ENCODE measurements around the gene SPEF1. TPM values are rescaled to one million over a fixed set of nuclear protein-coding genes. Genes with fewer than 3 reads are reported as not detected.
A peak's percentile ranks its signal among the peaks of the same experiment; 100 is the strongest.

The SPEF1 gene
- total RNA-seq, 4 donors from 2014 or later = 0.19 TPM; not detected in 3

DNA sequence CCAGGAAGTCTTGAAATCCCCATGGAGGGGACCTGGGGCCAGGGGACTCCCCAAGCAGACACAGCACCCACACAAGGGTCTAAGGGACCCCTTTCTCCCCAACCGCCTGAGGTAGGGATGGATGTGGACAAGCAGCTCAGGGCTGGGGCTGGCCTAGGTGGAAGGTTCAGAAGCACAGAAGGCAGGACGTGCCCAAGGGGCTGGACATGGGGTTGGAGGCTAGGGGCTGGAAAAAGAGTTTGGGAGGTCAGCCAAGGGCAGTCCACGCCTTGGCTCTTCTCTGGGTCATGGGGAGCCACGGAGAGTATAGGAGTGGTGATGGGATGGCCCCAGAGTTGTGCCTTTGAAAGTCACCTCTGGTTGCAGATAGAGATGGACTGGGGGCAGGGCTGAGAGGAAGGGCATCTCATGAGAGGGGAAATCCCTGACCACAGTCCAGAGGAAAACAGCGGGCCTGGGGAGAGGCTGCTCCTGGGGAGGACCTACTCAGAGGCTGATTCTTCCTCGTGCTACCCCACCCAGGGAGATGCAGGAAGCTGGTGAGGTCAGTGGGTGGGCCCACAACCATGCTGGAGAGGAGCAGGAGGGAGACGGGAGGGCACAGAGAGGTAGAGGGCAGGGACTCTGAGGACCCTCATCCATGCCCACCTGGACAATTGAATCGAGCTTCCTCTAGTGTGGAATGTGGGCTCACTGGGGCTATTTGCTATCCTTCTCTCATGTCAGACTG is 51.3 kb downstream of the SPEF1 start:
- peaks cover 15 to 53% (median 17%) of the 10 kb centered on the region in 3 donors for H3K4me1 ChIP-seq
- no peaks in the 10 kb centered on the region for H3K9me3 ChIP-seq
- H3K27ac ChIP-seq = peak overlapping the region in 1 of 4 donors; percentile 21
- H3K27me3 ChIP-seq = peaks cover 0 to 62% (median 2%) of the 10 kb centered on the region in 4 donors
- 66 to 74% methylated on average over 6 to 7 of the region's 8 CpGs for WGBS, 2 donors
- intact Hi-C loops (cut with DNase I) = no loop called here
- no peak for TF ChIP-seq POLR2A (IDR thresholded peaks at IDR 0.05)
- no peak for TF ChIP-seq CTCF (IDR thresholded peaks at IDR 0.05)
- H3K36me3 ChIP-seq = no peaks in the 10 kb centered on the region
- no peak overlapping the region for H3K4me3 ChIP-seq
- DNase-seq = no peak

DNA sequence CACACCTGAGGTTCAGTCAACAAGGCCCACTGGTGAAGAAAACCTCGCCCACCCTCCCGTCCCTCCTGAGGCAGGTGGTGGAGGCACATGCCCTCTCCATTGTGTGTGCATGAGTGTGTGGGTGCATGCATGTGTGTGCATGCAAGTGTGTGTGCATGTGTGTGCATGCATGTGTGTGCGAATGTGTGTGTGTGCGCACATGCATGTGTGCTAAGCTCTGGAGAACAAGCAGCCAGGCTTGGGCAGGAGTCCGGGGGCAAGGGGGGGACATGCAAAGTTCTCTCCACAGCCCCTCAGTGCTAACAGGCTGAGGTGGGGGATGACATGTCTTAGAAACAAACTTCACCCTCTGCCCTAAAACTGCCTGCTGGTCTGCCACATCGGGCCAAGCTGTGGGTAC is 51.9 kb downstream of the SPEF1 start:
- WGBS, 2 donors = 57 to 72% methylated on average over 3 to 5 of the region's 6 CpGs
- H3K36me3 ChIP-seq = no peaks in the 10 kb centered on the region
- no peak overlapping the region for H3K4me3 ChIP-seq
- H3K27ac ChIP-seq = peak overlapping the region in 1 of 4 donors; percentile 2
- TF ChIP-seq CTCF (IDR thresholded peaks at IDR 0.05) = no peak
- no peak for TF ChIP-seq POLR2A (IDR thresholded peaks at IDR 0.05)
- intact Hi-C loops (cut with DNase I) = no loop called here
- peaks cover 0 to 62% (median 2%) of the 10 kb centered on the region in 4 donors for H3K27me3 ChIP-seq
- H3K9me3 ChIP-seq = no peaks in the 10 kb centered on the region
- DNase-seq = no peak
- H3K4me1 ChIP-seq = peaks cover 15 to 51% (median 17%) of the 10 kb centered on the region in 3 donors

DNA sequence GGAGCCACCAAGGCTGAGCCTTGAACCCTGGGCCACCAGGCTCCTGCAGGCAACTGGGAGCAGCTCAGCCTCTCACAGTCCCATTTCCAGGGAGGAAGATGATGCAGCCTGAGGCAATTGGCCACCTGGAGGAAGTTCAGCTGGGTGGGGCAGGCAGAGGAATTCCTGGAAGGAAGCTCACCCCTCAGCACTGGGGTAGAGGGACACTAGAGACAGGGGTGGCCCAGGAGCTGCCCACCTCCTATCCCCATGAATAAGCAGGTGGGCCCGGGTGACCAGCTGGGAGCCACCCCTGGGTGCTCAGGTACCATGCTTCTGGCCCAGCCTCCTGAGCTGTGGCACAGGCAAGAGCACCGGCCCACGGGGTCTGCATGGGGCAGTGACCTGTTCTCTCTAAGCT is 52.4 kb downstream of the SPEF1 start:
- peaks cover 0 to 60% (median 2%) of the 10 kb centered on the region in 4 donors for H3K27me3 ChIP-seq
- whole genome bisulfite sequencing, 2 donors = 80% methylated on average over 2 of the region's 3 CpGs; no CpG with 5 or more reads in 1 of the 2 donors

GRCh38 chr20:3728354-3728753 is 52.9 kb downstream of the SPEF1 start:
- DNase-seq = no peak
- H3K4me1 ChIP-seq = peaks cover 15 to 41% (median 17%) of the 10 kb centered on the region in 3 donors
- WGBS, 2 donors = 82 to 89% methylated on average over 3 to 4 of the region's 5 CpGs
- H3K4me3 ChIP-seq = no peak overlapping the region
- no peaks in the 10 kb centered on the region for H3K36me3 ChIP-seq
- no peaks in the 10 kb centered on the region for H3K9me3 ChIP-seq
- TF ChIP-seq POLR2A (IDR thresholded peaks at IDR 0.05) = no peak
- TF ChIP-seq CTCF (IDR thresholded peaks at IDR 0.05) = no peak
- H3K27ac ChIP-seq = peak overlapping the region in 2 of 4 donors; percentile 20 to 73
- intact Hi-C loops (cut with DNase I) = no loop called here
- H3K27me3 ChIP-seq = peaks cover 0 to 54% (median 2%) of the 10 kb centered on the region in 4 donors

More for the DNA sequence above, 52.4 kb downstream of the SPEF1 start:
- Histone ChIP-seq H3K36me3 (no peaks in the 10 kb centered on the region), H3K4me1 (peaks cover 15 to 46% (median 17%) of the 10 kb centered on the region in 3 donors), H3K4me3 (no peak overlapping the region), H3K27ac (peak overlapping the region in 1 of 4 donors; percentile 73), H3K9me3 (no peaks in the 10 kb centered on the region)
- DNase-seq = no peak
- no peak for TF ChIP-seq POLR2A (IDR thresholded peaks at IDR 0.05)
- no peak for TF ChIP-seq CTCF (IDR thresholded peaks at IDR 0.05)
- intact Hi-C loops (cut with DNase I) = no loop called here

Other genes starting within 250 kb of the SPEF1 start
- gene GFRA4, start 118.0 kb downstream of the SPEF1 start, total RNA-seq = not detected
- 10 to 100 TPM in 1 of 4 donors, 1 to 10 TPM in 3; 2.4 to 27.7 (median 6.4) TPM for gene ADAM33, start 99.4 kb downstream of the SPEF1 start, total RNA-seq
- 1 to 10 TPM in 2 of 4 donors, under 1 TPM in 2; 0.11 to 6.9 (median 1.8) TPM for gene SIGLEC1, start 68.8 kb downstream of the SPEF1 start, total RNA-seq
- gene HSPA12B, start 48.8 kb downstream of the SPEF1 start, total RNA-seq = 1 to 10 TPM in 2 of 4 donors, under 1 TPM in 2; 0.64 to 4.6 (median 1.8) TPM
- 10 to 100 TPM; 13.5 to 24.7 (median 19.8) TPM for gene ADISSP, start 13.7 kb downstream of the SPEF1 start, total RNA-seq
- gene CENPB, start 5.3 kb upstream of the SPEF1 start, total RNA-seq = 10 to 100 TPM; 38.8 to 81.4 (median 67.1) TPM
- 10 to 100 TPM; 15.6 to 26.2 (median 18.1) TPM for gene CDC25B, start 14.9 kb upstream of the SPEF1 start, total RNA-seq
- gene AP5S1, start 39.1 kb upstream of the SPEF1 start, total RNA-seq = 10 to 100 TPM in 2 of 4 donors, 1 to 10 TPM in 2; 5.8 to 12.8 (median 10.4) TPM
- 10 to 100 TPM; 14.9 to 31.3 (median 17.2) TPM for gene MAVS, start 65.4 kb upstream of the SPEF1 start, total RNA-seq
- 10 to 100 TPM; 39.4 to 49.1 (median 46.2) TPM for gene PANK2, start 107.9 kb upstream of the SPEF1 start, total RNA-seq
- gene RNF24, start 234.1 kb upstream of the SPEF1 start, total RNA-seq = 10 to 100 TPM in 1 of 4 donors, 1 to 10 TPM in 3; 6.9 to 10.0 (median 8.9) TPM

All from esophagus squamous epithelium (tissue), 5 donors.